Measurements from ENCODE around the gene OLR1. TPM values are rescaled to one million over a fixed set of nuclear protein-coding genes. Genes with fewer than 3 reads are reported as not detected.
"Not testable (repeated sequence)": the region's sequence is repeated elsewhere in the genome, so short reads cannot be mapped to it uniquely, and the experiment has no call there.

Gene OLR1
- total RNA-seq, 1 donor from 2014 or later: not detected

GRCh38 chr12:10190558-10191388 is 18.8 kb upstream of the OLR1 start:
- DNase-seq (ENCODE audit: low read depth in 2 of 2): peak; percentile 36 to 70

GRCh38 chr12:10189653-10190052 is 17.7 kb upstream of the OLR1 start:
- DNase-seq (ENCODE audit: low read depth in 2 of 2): no peak

- not testable (repeated sequence) for DNase-seq (ENCODE audit: low read depth in 2 of 2)
Observed at GRCh38 chr12:10186958-10187357, 15.0 kb upstream of the OLR1 start.

- DNase-seq (ENCODE audit: low read depth in 2 of 2): no peak
Observed at GRCh38 chr12:10186299-10186698, 14.4 kb upstream of the OLR1 start.

GRCh38 chr12:10184261-10184843 is 12.4 kb upstream of the OLR1 start:
- no peak for DNase-seq (ENCODE audit: low read depth in 2 of 2)

- no peak for DNase-seq (ENCODE audit: low read depth in 2 of 2)
Observed at GRCh38 chr12:10182354-10183049, 10.6 kb upstream of the OLR1 start.

- DNase-seq (ENCODE audit: low read depth in 2 of 2): no peak
Observed at GRCh38 chr12:10179776-10180181, 7.8 kb upstream of the OLR1 start.

GRCh38 chr12:10178821-10179220 is 6.9 kb upstream of the OLR1 start, which contains the start of gene TMEM52B:
TMEM52B (plus strand) TSS chr12:10179032; CDS start chr12:10179575, 543 bp downstream.
- no peak for DNase-seq (ENCODE audit: low read depth in 2 of 2)

GRCh38 chr12:10175846-10176636 is 4.1 kb upstream of the OLR1 start:
- DNase-seq (ENCODE audit: low read depth in 2 of 2): no peak

- DNase-seq (ENCODE audit: low read depth in 2 of 2): no peak
Observed at GRCh38 chr12:10174986-10175614, 3.2 kb upstream of the OLR1 start.

GRCh38 chr12:10170216-10170615 is 1.7 kb downstream of the OLR1 start:
- no peak for DNase-seq (ENCODE audit: low read depth in 2 of 2)

- no peak for DNase-seq (ENCODE audit: low read depth in 2 of 2)
Observed at GRCh38 chr12:10169104-10169503, 2.8 kb downstream of the OLR1 start.

GRCh38 chr12:10167599-10167998 is 4.3 kb downstream of the OLR1 start:
- DNase-seq (ENCODE audit: low read depth in 2 of 2): no peak

GRCh38 chr12:10165421-10165820 is 6.5 kb downstream of the OLR1 start:
- no peak for DNase-seq (ENCODE audit: low read depth in 2 of 2)

- no peak for DNase-seq (ENCODE audit: low read depth in 2 of 2)
Observed at GRCh38 chr12:10163084-10163483, 8.8 kb downstream of the OLR1 start.

- no peak for DNase-seq (ENCODE audit: low read depth in 2 of 2)
Observed at GRCh38 chr12:10160617-10161385, 11.1 kb downstream of the OLR1 start.

GRCh38 chr12:10159280-10159679 is 12.7 kb downstream of the OLR1 start:
- no peak for DNase-seq (ENCODE audit: low read depth in 2 of 2)

- no peak for DNase-seq (ENCODE audit: low read depth in 2 of 2)
Observed at GRCh38 chr12:10158406-10158805, 13.5 kb downstream of the OLR1 start.

GRCh38 chr12:10155966-10156365 is 16.0 kb downstream of the OLR1 start:
- DNase-seq (ENCODE audit: low read depth in 2 of 2): no peak

- DNase-seq (ENCODE audit: low read depth in 2 of 2): no peak
Observed at GRCh38 chr12:10154145-10154496, 17.8 kb downstream of the OLR1 start.
